Smooth muscle cell (in vitro differentiated cells): Measurements from ENCODE around the gene ZBTB34. TPM values are rescaled to one million over a fixed set of nuclear protein-coding genes. Genes with fewer than 3 reads are reported as not detected.

Experiments used
- DNase-seq: peaks from one replicate; lab custom pipeline; 2025; ENCODE audit not compliant: unreplicated experiment; lab: John Stamatoyannopoulos, UW
- H2AFZ ChIP-seq: fragments of 200-600 bp; sonication (generic); 2 replicates; pipeline ENCODE4 v1.6.0; 2016; ENCODE audit warnings: antibody characterized with exemption, low read depth, mild to moderate bottlenecking
- H3F3A ChIP-seq: fragments of 200-600 bp; sonication (generic); 2 replicates; pipeline ENCODE4 v1.6.0; 2017; ENCODE audit warnings: antibody characterized with exemption, low read depth
- H3K27ac ChIP-seq: fragments of 200-600 bp; sonication (generic); 2 replicates; pipeline ENCODE4 v1.5.1; 2016; ENCODE audit warnings: low read depth, mild to moderate bottlenecking
- H3K27me3 ChIP-seq: fragments of 200-600 bp; sonication (generic); 2 replicates; pipeline ENCODE4 v1.6.1; 2016; ENCODE audit warnings: low read depth, mild to moderate bottlenecking
- H3K36me3 ChIP-seq: fragments of 200-600 bp; sonication (generic); 2 replicates; pipeline ENCODE4 v1.5.1; 2016; ENCODE audit warnings: low read depth
- H3K4me1 ChIP-seq: fragments of 200-600 bp; sonication (generic); 2 replicates; pipeline ENCODE4 v1.5.1; 2016; ENCODE audit warnings: low read depth
- H3K4me2 ChIP-seq: fragments of 200-600 bp; sonication (generic); 2 replicates; pipeline ENCODE4 v1.6.0; 2016; ENCODE audit warnings: mild to moderate bottlenecking
- H3K4me3 ChIP-seq: fragments of 200-600 bp; sonication (generic); 2 replicates; pipeline ENCODE4 v1.5.1; 2016; ENCODE audit warnings: mild to moderate bottlenecking
- H3K79me2 ChIP-seq: fragments of 200-600 bp; sonication (generic); 2 replicates; pipeline ENCODE4 v1.6.0; 2016; ENCODE audit warnings: low read depth, mild to moderate bottlenecking
- H3K9ac ChIP-seq: fragments of 200-600 bp; sonication (generic); 2 replicates; pipeline ENCODE4 v1.6.0; 2016; ENCODE audit warnings: low read depth
- H3K9me3 ChIP-seq: fragments of 200-600 bp; sonication (generic); replicated peaks from 2 replicates; pipeline ENCODE4 v1.5.1; 2016; ENCODE audit warnings: low read depth
- H4K20me1 ChIP-seq: fragments of 200-600 bp; sonication (generic); 2 replicates; pipeline ENCODE4 v1.6.0; 2016; ENCODE audit warnings: low read depth
- WGBS: methylation state at CpG from one replicate; pipeline ENCODE4 v1.1.7; 2016; ENCODE audit warnings: low lambda C conversion rate; 5-methylcytosine and 5-hydroxymethylcytosine counted together
- polyA plus RNA-seq: library from polyadenylated mRNA; unstranded; fragments of >200 nt; fragmentation: Nextera tagmentation; extraction: Ambion mirVana; gene quantifications from 2 replicates; pipeline ENCODE4 v1.2.1, GENCODE V29; 2016
- total RNA-seq: library from RNA; depleted of rRNA; stranded (reverse); fragments of >200 nt; gene quantifications from 2 replicates; pipeline ENCODE4 v1.2.3, GENCODE V29; 2014
- TF ChIP-seq, protein P1 (sequence below): fragments of 200-600 bp; sonication (generic); IDR thresholded peaks from 2 replicates; pipeline ENCODE4 v1.5.1; 2017; ENCODE audit warnings: borderline replicate concordance, mild to moderate bottlenecking, antibody characterized with exemption; ENCODE audit not compliant: insufficient read depth, poor library complexity, severe bottlenecking

Gene ZBTB34
- total and polyA plus RNA-seq, 2 experiments from 2014 or later, result 6.3 to 17.8 TPM

DNA sequence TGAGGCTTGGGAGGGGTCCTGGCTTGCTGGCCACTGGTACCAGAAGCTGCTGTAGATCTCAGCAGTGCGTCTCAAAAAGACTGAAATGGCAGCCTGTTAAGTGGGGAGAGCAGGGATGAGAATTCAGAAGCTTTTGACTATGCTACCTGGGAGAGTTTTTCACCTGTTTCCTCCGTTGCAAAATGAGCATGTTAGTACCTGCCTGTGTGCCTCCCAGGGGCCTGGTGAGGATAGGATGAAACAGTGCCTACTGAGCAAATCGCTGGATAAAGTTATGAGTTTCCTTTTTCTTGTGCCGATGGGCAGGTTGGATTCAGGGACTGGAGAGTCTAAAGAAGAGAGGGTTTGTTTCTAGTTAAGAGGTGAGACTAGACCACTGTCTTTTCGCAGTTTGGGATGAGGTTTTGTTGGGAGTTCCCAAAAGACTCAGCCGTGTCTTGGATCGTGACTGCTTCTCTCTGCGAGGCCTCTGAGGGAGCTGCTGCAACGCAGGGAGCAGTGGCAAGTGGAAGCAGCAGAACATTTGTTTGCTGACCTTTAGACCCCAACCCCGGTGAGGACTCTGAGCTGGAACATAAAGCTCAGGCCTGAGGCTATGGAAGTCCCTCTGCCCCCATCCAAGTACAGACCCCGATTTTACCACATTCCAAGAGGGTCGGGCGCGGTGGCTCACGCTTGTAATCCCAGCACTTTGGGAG is 55.6 kb downstream of the ZBTB34 start:
- Histone ChIP-seq H3K4me3 (peak overlapping the region; percentile 37), H3K27ac (no peak overlapping the region)
- WGBS, result 70% methylated on average over 14 of the region's 15 CpGs

DNA sequence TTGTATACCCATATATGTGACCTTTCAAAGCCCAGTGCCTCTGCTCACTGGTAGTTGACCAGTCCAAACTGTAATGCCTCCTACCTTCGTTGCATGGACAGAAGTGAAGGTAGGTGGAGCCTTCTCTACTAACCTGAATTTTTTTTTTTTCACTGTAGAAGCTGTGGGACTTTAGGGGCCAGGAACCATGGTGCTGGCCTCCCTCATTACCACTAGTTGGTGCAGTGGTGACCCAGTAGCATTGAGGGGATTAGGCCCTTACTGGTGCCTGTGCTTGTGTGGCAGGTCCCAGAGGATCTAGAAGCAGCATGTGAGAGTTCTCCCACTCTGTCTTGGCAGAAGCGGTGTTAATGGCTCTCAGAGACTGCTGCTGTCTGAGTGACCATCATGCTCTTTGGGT is 56.5 kb downstream of the ZBTB34 start:
- H3K79me2 ChIP-seq, result no peaks in the 10 kb centered on the region
- whole genome bisulfite sequencing, result 58% methylated on average over 2 of the region's 2 CpGs

More for the DNA sequence above, 55.6 kb downstream of the ZBTB34 start:
- H3K36me3 ChIP-seq, result no peaks in the 10 kb centered on the region
- no peaks in the 10 kb centered on the region for H3K9me3 ChIP-seq
- H3K9ac ChIP-seq, result no peak overlapping the region
- H3K4me1 ChIP-seq, result no peaks in the 10 kb centered on the region
- H4K20me1 ChIP-seq, result no peaks in the 10 kb centered on the region
- TF ChIP-seq, protein P1, sequence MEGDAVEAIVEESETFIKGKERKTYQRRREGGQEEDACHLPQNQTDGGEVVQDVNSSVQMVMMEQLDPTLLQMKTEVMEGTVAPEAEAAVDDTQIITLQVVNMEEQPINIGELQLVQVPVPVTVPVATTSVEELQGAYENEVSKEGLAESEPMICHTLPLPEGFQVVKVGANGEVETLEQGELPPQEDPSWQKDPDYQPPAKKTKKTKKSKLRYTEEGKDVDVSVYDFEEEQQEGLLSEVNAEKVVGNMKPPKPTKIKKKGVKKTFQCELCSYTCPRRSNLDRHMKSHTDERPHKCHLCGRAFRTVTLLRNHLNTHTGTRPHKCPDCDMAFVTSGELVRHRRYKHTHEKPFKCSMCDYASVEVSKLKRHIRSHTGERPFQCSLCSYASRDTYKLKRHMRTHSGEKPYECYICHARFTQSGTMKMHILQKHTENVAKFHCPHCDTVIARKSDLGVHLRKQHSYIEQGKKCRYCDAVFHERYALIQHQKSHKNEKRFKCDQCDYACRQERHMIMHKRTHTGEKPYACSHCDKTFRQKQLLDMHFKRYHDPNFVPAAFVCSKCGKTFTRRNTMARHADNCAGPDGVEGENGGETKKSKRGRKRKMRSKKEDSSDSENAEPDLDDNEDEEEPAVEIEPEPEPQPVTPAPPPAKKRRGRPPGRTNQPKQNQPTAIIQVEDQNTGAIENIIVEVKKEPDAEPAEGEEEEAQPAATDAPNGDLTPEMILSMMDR, result no peak
- H3K4me2 ChIP-seq, result peak overlapping the region; percentile 74
- no peak overlapping the region for H2AFZ ChIP-seq
- H3K79me2 ChIP-seq, result no peaks in the 10 kb centered on the region
- no peak for DNase-seq
- H3K27me3 ChIP-seq, result peaks cover 35% of the 10 kb centered on the region
- no peaks in the 10 kb centered on the region for H3F3A ChIP-seq

DNA sequence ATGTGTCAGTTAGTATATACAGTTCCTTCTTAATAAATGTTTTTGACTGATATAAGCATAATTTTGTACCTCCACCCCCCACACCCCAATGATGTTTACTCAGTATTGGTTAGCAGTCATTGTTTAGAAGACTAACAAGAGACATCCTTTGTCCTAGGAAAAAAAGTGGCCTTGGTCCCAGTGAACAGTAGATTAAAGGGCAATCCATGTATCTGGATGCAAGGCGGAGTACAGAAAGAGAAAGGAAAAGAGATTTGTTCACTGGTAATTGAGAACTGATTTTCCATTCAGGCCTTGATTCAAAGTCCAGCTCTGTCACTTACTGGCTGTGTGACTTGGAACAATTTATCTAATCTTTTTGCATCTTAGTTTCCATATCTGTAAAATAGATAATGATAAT is 58.8 kb downstream of the ZBTB34 start:
- peaks cover 12% of the 10 kb centered on the region for H3K27me3 ChIP-seq
- no peak overlapping the region for H3K27ac ChIP-seq
- no peaks in the 10 kb centered on the region for H3K9me3 ChIP-seq
- H3K4me2 ChIP-seq, result no peak overlapping the region
- H4K20me1 ChIP-seq, result no peaks in the 10 kb centered on the region
- WGBS, result 97% methylated on average over 1 of the region's 1 CpG
- no peak overlapping the region for H2AFZ ChIP-seq
- H3K4me1 ChIP-seq, result no peaks in the 10 kb centered on the region
- TF ChIP-seq, protein P1, result no peak
- H3K79me2 ChIP-seq, result no peaks in the 10 kb centered on the region
- no peak overlapping the region for H3K4me3 ChIP-seq
- no peak for DNase-seq
- no peak overlapping the region for H3K9ac ChIP-seq
- H3K36me3 ChIP-seq, result no peaks in the 10 kb centered on the region
- no peaks in the 10 kb centered on the region for H3F3A ChIP-seq

More for the DNA sequence above, 56.5 kb downstream of the ZBTB34 start:
- no peak overlapping the region for H3K27ac ChIP-seq
- no peaks in the 10 kb centered on the region for H3K4me1 ChIP-seq
- no peak overlapping the region for H3K4me2 ChIP-seq
- no peaks in the 10 kb centered on the region for H3F3A ChIP-seq
- no peaks in the 10 kb centered on the region for H3K36me3 ChIP-seq
- H4K20me1 ChIP-seq, result no peaks in the 10 kb centered on the region
- H3K27me3 ChIP-seq, result peaks cover 32% of the 10 kb centered on the region
- TF ChIP-seq, protein P1, result no peak
- no peak overlapping the region for H2AFZ ChIP-seq
- no peak for DNase-seq
- H3K9ac ChIP-seq, result no peak overlapping the region
- no peaks in the 10 kb centered on the region for H3K9me3 ChIP-seq
- H3K4me3 ChIP-seq, result no peak overlapping the region

DNA sequence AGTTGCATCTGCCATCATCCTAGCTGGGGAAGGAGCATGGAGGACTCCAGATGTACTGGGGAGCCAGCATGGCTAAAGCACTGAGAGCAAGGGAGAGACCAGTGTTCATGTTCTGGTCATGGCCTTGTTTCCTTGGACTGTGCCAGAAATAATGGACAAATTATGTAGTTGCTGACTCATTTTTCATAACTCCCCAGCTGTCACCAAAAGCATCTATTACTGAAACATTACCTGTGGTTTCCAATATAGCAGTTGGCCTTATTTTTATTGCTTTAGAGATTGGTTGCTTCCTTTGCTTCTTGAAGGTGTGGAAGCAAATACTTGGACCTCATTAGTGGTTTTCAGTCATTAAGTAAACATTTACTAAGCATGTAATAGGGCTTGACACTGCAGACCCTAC is 65.4 kb downstream of the ZBTB34 start:
- Histone ChIP-seq H3K9ac (no peak overlapping the region), H3K4me3 (no peak overlapping the region), H4K20me1 (no peaks in the 10 kb centered on the region), H3K27me3 (peaks cover 30% of the 10 kb centered on the region), H3K79me2 (no peaks in the 10 kb centered on the region), H2AFZ (no peak overlapping the region), H3F3A (no peaks in the 10 kb centered on the region), H3K36me3 (no peaks in the 10 kb centered on the region), H3K27ac (no peak overlapping the region), H3K4me2 (no peak overlapping the region), H3K9me3 (no peaks in the 10 kb centered on the region), H3K4me1 (peaks cover 8% of the 10 kb centered on the region)
- DNase-seq, result no peak
- TF ChIP-seq, protein P1, result no peak
